Endothelial cell of umbilical vein (primary cell): ENCODE results near the gene PRMT7.

Experiments used
- CTCF ChIP-seq, 2 donors: IDR thresholded peaks; 1 replicate in 1 of 2; 2 replicates in 1 of 2; pipeline ENCODE4 v1.5.1; 2011; ENCODE audit warnings: low read length in 2 of 2, mild to moderate bottlenecking in 2 of 2, moderate library complexity in 2 of 2, control low read depth in 1 of 2, inconsistent platforms in 1 of 2, low read depth in 1 of 2; ENCODE audit not compliant: insufficient read depth in 1 of 2; ENCODE audit errors: extremely low read depth in 1 of 2
- EZH2 ChIP-seq: IDR thresholded peaks from 2 replicates; pipeline ENCODE4 v1.6.1; 2012; ENCODE audit warnings: borderline replicate concordance, low read depth, mild to moderate bottlenecking, moderate library complexity, low read length, inconsistent platforms; ENCODE audit not compliant: severe bottlenecking
- GATA2 ChIP-seq: IDR thresholded peaks from 2 replicates; pipeline ENCODE4 v1.7.0; 2011; ENCODE audit warnings: low read depth, mild to moderate bottlenecking, moderate library complexity, mixed read lengths, low read length; ENCODE audit not compliant: insufficient read length, insufficient read depth
- TF ChIP-seq, protein P1 (sequence below): IDR thresholded peaks from 2 replicates; pipeline ENCODE4 v1.6.1; 2011; ENCODE audit not compliant: insufficient read depth, insufficient read length

DNA sequence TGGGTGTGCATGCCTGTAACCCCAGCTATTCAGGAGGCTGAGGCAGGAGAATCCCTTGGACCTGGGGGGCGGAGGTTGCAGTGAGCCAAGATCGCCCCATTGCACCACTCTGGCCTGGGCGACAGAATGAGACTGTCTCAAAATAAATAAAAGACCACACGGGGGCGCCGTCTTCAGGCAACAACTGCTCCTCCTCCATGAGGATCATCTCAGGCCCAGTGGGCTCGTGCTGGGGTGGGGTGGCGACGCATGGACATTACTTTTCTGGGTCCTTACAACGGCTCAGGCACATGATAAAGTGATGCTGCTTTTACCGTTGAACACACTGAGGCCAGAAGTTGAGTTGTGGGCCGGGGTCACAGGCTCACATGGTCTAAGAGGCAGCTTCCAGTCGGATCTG is 56.2 kb downstream of the PRMT7 start:
- TF ChIP-seq CTCF (IDR thresholded peaks at IDR 0.05; ENCODE audit: extremely low read depth in 1 of 2, insufficient read depth in 1 of 2, low read depth in 1 of 2, low read length in 2 of 2), result peak; percentile 15 to 53
- TF ChIP-seq GATA2, result no peak
- no peak for TF ChIP-seq EZH2
- TF ChIP-seq, protein P1, sequence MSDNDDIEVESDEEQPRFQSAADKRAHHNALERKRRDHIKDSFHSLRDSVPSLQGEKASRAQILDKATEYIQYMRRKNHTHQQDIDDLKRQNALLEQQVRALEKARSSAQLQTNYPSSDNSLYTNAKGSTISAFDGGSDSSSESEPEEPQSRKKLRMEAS, result no peak
